A549 (cell line): Measurements from ENCODE around the gene USP9X.

ENCODE experiments used
- CEBPB ChIP-seq, 2 experiments: fragments of >200 bp in 1 of 2; sonication (Bioruptor Twin) in 1 of 2; formaldehyde crosslinking in 1 of 2; IDR thresholded peaks; 2 replicates each; pipeline ENCODE4 v1.6.1; 2012 to 2016
- CTCF ChIP-seq: fragments of >200 bp; sonication (Bioruptor Twin); formaldehyde crosslinking; IDR thresholded peaks from 3 replicates; pipeline ENCODE4 v1.5.1; 2016
- JUNB ChIP-seq: fragments of >200 bp; sonication (Bioruptor Twin); formaldehyde crosslinking; IDR thresholded peaks from 2 replicates; pipeline ENCODE4 v1.6.1; 2016
- RAD21 ChIP-seq, 2 experiments: fragments of >200 bp in 1 of 2; sonication (Bioruptor Twin) in 1 of 2; formaldehyde crosslinking in 1 of 2; IDR thresholded peaks in 1 of 2; conservative IDR thresholded peaks in 1 of 2; 2 replicates in 1 of 2; 3 replicates in 1 of 2; pipeline ENCODE4 v1.6.1; 2012 to 2018; ENCODE audit warnings: inconsistent platforms in 1 of 2
- SMC3 ChIP-seq: fragments of >200 bp; sonication (Bioruptor Twin); formaldehyde crosslinking; IDR thresholded peaks from 3 replicates; pipeline ENCODE4 v1.6.1; 2018; ENCODE audit warnings: inconsistent platforms

GRCh38 chrX:41176263-41176662, 91.0 kb downstream of the USP9X start:
- no peak for TF ChIP-seq RAD21 (conservative IDR thresholded peaks at IDR 0.05 in 1 of 2, IDR thresholded peaks at IDR 0.05 in 1 of 2)
- TF ChIP-seq CEBPB (IDR thresholded peaks at IDR 0.05): no peak
- TF ChIP-seq JUNB: no peak
- TF ChIP-seq SMC3: no peak
- TF ChIP-seq CTCF: no peak
